MM.1S (cell line): ENCODE results near the gene OR13H1.

Source experiments
- EZH2 ChIP-seq: fragments of 300-600 bp; sonication (generic); optimal IDR thresholded peaks from 2 replicates; pipeline ENCODE3; 2017; ENCODE audit warnings: low read depth, mild to moderate bottlenecking, antibody characterized with exemption, low read length, mixed read lengths
- EZH2phosphoT487 ChIP-seq: fragments of 300-600 bp; sonication (generic); IDR thresholded peaks from 2 replicates; pipeline ENCODE4 v1.6.1; 2018; ENCODE audit warnings: antibody characterized with exemption, low read length
- TF ChIP-seq, protein P1 (sequence below): fragments of 300-600 bp; sonication (generic); IDR thresholded peaks from 2 replicates; pipeline ENCODE4 v1.5.1; 2016; ENCODE audit warnings: antibody characterized with exemption, low read length, mixed read lengths

DNA sequence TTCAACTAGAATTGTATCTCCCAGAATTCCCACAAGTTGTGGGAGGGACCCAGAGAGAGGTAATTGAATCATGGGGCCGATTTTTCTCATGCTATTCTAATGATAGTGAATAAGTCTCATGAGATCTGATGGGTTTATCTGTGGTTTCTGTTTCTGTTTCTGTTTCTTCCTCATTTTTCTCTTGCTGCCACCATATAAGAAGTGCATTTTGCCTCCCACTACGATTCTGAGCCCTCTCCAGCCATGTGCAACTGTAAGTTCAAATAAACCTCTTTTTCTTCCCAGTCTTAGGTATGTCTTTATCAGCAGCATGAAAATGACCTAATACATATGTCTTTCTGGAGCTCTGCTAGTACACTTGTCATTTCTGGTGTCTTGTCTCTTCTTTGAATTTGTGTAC, 22.1 kb upstream of the OR13H1 start:
- TF ChIP-seq, protein P1, sequence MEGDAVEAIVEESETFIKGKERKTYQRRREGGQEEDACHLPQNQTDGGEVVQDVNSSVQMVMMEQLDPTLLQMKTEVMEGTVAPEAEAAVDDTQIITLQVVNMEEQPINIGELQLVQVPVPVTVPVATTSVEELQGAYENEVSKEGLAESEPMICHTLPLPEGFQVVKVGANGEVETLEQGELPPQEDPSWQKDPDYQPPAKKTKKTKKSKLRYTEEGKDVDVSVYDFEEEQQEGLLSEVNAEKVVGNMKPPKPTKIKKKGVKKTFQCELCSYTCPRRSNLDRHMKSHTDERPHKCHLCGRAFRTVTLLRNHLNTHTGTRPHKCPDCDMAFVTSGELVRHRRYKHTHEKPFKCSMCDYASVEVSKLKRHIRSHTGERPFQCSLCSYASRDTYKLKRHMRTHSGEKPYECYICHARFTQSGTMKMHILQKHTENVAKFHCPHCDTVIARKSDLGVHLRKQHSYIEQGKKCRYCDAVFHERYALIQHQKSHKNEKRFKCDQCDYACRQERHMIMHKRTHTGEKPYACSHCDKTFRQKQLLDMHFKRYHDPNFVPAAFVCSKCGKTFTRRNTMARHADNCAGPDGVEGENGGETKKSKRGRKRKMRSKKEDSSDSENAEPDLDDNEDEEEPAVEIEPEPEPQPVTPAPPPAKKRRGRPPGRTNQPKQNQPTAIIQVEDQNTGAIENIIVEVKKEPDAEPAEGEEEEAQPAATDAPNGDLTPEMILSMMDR = no peak
- TF ChIP-seq EZH2 (no peak), EZH2phosphoT487 (no peak)
